ENCODE measurements around the gene CTF1. TPM values are rescaled to one million over a fixed set of nuclear protein-coding genes. Genes with fewer than 3 reads are reported as not detected.

Gene CTF1
- total RNA-seq, 1 experiment from 2014 or later: 1.4 TPM

GRCh38 chr16:30918614-30919013 is 22.2 kb downstream of the CTF1 start:
- ATAC-seq: no peak
- no peak for DNase-seq (ENCODE audit: low read depth, low spot score)
- BruUV-seq (replicated peaks): no TSS peak
- Histone ChIP-seq H3K9me3 (ENCODE audit: control insufficient read depth in 1 of 2, insufficient read depth in 1 of 2, low read depth in 1 of 2, low read length in 2 of 2) (no peaks in the 10 kb centered on the region), H3K4me2 (ENCODE audit: low read length) (no peak overlapping the region), H3K4me3 (replicated peaks in 1 of 2; ENCODE audit: low read depth in 1 of 2, low read length in 2 of 2) (no peak overlapping the region), H4K20me1 (ENCODE audit: insufficient read depth) (no peaks in the 10 kb centered on the region), H3K79me2 (ENCODE audit: insufficient read depth, low read length) (no peaks in the 10 kb centered on the region), H2AFZ (ENCODE audit: low read depth, low read length, poor library complexity, severe bottlenecking) (no peak overlapping the region), H3K9ac (ENCODE audit: low read length) (no peak overlapping the region), H3K27me3 (ENCODE audit: insufficient read depth, low read length) (no peaks in the 10 kb centered on the region), H3K27ac (ENCODE audit: low read depth, low read length) (no peak overlapping the region), H3K36me3 (ENCODE audit: control insufficient read depth in 1 of 2, insufficient read depth in 2 of 2, low read length in 2 of 2) (no peaks in the 10 kb centered on the region), H3K9me2 (ENCODE audit: insufficient read depth) (no peaks in the 10 kb centered on the region), H3K4me1 (ENCODE audit: control insufficient read depth in 1 of 2, insufficient read depth in 2 of 2, low read length in 2 of 2) (peaks cover 4 to 10% of the 10 kb centered on the region in 2 experiments; a peak in 3 of 4 replicates)
- intact Hi-C loops (cut with micrococcal nuclease): no loop called here
- ChIA-PET POLR2A (no interaction called here), CTCF (no interaction called here), RAD21 (ENCODE audit: low non-redundant PET in 1 of 2, low total read pairs in 2 of 2, uncharacterized antibody in 2 of 2, unreplicated experiment in 2 of 2) (interaction anchor here in 1 of 2 experiments (0.7 kb wide), 1 partner anchor 74 kb away, joined by 3 read pairs; no protein-coding TSS in a partner anchor)
- TF ChIP-seq ELF1 (IDR thresholded peaks at IDR 0.05; ENCODE audit: borderline replicate concordance, low read depth): no peak
- no peak for TF ChIP-seq FOSL1 (IDR thresholded peaks at IDR 0.05; ENCODE audit: low read depth)
- TF ChIP-seq EZH2phosphoT487 (IDR thresholded peaks at IDR 0.05; ENCODE audit: borderline replicate concordance): no peak
- no peak for TF ChIP-seq ZBTB33 (IDR thresholded peaks at IDR 0.05; ENCODE audit: extremely low read depth, insufficient replicate concordance, low read length)
- no peak for TF ChIP-seq MAX (IDR thresholded peaks at IDR 0.05)
- no peak for TF ChIP-seq JUND (IDR thresholded peaks at IDR 0.05)
- TF ChIP-seq YY1 (IDR thresholded peaks at IDR 0.05; ENCODE audit: extremely low read depth, insufficient replicate concordance, low read depth, low read length): no peak
- TF ChIP-seq ATF3 (IDR thresholded peaks at IDR 0.05): no peak
- no peak for TF ChIP-seq TCF7L2 (IDR thresholded peaks at IDR 0.05; ENCODE audit: borderline replicate concordance, extremely low read depth, insufficient read depth, insufficient read length)
- TF ChIP-seq CEBPB (IDR thresholded peaks at IDR 0.05; ENCODE audit: low read depth): no peak

All from HCT116 (cell line).